ENCODE results near the gene SLC16A2.
"Not testable (repeated sequence)": the region's sequence is repeated elsewhere in the genome, so short reads cannot be mapped to it uniquely, and the experiment has no call there.

SLC16A2 gene

DNA sequence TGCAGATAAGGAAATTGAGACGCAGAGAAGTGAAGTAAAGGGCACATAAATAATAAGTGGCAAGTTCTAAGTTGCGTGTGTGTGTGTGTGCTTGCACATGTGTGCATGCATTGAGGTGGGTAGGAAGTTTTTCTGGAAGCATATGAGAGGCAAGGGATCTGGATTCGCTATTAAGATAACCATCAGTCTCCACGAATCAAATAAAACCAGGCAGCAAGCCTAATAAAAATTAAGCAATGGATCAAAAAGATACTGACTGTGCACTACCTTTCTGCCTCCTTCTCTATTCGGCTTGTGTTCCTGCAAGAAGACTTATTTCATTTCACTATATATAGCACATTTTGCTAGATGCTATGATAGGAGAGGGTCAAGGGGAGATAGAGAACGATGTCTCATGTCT lies 23.8 kb downstream of the SLC16A2 start:
- no peak for DNase-seq (ENCODE audit: low read depth, low spot score)

- DNase-seq (ENCODE audit: low read depth, low spot score) = peak; percentile 7
These were observed 25.6 kb downstream of the SLC16A2 start for GRCh38 chrX:74446876-74447275.

DNA sequence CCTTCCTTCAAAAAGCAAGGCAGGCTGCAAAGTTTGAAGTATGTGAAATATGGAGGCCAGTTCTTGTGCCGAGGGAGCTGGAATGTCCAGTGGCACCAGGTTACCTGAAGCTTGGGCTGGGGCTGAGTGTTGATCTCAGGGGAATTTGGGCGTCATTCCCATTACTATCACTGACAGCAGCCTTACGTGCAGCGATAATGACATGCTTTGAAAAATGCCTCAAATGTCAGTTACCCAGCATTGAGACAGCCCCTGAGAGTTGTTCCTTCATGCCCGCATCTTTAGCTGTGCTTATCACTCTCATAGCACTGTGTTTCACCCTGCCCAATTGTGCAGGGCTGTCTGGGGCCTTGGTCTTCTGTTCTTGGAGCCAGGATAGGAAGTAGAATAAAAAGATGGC lies 27.4 kb downstream of the SLC16A2 start:
- no peak for DNase-seq (ENCODE audit: low read depth, low spot score)

DNA sequence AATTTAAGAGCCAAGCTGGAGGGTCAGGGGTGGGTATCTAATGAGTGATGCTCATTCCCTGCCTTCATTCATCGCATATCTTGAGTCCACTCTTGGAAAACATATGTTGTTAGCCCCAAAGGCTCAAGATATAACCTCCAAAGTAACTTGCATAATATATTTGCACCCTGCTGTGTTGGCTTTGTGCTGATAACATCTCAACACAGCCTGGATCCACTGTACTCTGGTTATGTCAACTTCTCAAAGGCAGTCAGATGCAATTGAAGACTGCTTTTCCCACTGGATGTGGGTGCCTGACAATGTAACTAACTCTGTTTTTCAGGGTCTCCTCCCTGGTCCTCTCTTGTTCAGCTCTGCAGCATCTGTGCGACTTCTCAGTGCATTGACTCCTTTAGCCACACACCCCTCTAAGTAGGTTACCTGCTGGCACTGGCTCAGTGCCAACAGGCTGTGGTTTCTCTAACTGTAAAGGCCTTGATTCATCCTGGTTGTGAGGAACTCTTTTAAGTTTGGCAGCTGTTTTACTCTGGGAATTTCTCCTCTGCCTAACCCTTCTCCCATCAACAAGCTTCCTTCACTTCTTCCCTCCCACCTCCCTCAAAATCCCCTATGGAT lies 28.1 kb downstream of the SLC16A2 start:
- no peak for DNase-seq (ENCODE audit: low read depth, low spot score)

GRCh38 chrX:74449937-74450330 lies 28.6 kb downstream of the SLC16A2 start:
- DNase-seq (ENCODE audit: low read depth, low spot score) = no peak

GRCh38 chrX:74450803-74451449 lies 29.6 kb downstream of the SLC16A2 start:
- DNase-seq (ENCODE audit: low read depth, low spot score) = no peak

- DNase-seq (ENCODE audit: low read depth, low spot score) = no peak
These were observed 30.3 kb downstream of the SLC16A2 start for GRCh38 chrX:74451450-74452198.

- no peak for DNase-seq (ENCODE audit: low read depth, low spot score)
These were observed 30.8 kb downstream of the SLC16A2 start for GRCh38 chrX:74452199-74452481.

- DNase-seq (ENCODE audit: low read depth, low spot score) = no peak
These were observed 31.9 kb downstream of the SLC16A2 start for GRCh38 chrX:74453178-74453577.

DNA sequence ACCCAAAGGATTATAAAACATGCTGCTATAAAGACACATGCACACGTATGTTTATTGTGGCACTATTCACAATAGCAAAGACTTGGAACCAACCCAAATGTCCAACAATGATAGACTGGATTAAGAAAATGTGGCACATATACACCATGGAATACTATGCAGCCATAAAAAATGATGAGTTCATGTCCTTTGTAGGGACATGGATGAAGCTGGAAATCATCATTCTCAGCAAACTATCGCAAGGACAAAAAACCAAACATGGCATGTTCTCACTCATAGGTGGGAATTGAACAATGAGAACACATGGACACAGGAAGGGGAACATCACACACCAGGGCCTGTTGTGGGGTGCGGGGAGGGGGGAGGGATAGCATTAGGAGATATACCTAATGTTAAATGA lies 32.9 kb downstream of the SLC16A2 start:
- not testable (repeated sequence) for DNase-seq (ENCODE audit: low read depth, low spot score)

DNA sequence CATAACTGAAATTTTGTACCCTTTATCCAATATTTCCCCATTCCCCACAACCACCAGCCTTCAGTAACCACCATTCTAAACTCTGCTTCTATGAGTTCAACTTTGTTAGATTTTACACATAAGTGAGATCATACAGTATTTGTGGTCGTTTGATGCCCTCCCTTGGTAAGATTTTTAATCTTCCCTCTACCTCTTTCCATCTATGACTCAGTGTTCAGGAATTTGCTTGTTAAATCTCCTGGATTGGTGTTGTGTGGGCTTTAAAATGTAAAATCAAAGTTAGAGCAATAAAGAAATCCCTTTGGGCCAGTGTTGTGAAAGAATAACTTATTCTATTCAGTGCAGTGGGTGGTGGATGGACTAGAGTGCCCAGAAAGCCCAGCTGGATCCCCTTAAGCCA lies 37.4 kb downstream of the SLC16A2 start:
- DNase-seq (ENCODE audit: low read depth, low spot score) = no peak

DNA sequence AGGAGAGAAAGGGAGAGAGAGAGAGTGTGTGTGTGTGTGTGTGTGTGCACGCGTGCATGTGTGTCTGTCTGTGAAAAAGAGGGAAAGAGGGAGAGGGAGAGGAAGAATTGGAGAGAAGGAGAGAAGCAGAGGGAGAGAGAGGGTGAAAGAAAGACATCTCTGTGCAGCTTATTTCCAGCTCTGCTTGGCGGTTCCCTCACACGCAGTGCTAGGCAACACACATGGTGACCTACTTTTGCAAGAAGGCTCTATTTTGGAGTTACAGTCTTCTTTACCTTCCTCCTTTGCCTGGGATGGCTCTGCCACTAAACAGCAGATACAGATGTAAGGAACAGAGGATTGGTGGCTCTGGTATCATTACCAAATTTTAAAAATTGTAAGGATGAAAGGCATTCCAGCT lies 40.1 kb downstream of the SLC16A2 start:
- no peak for DNase-seq (ENCODE audit: low read depth, low spot score)

DNA sequence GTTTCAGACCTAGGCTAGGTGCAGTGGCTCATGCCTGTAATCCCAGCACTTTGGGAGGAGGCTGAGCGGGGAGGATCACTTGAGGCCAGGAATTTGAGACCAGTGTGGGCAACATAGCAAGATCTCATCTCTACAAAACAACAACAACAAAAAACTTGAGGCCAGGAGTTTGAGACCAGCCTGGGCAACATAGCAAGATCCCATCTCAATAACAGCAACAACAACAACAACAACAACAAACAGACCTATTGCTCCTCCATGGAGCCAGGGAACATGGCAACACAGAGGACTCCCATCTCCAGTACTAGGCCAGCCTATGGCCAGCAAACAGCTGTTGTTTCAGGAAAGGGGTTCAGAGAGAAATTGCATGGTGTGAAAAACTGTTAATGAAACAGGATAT lies 43.4 kb downstream of the SLC16A2 start:
- DNase-seq (ENCODE audit: low read depth, low spot score) = no peak

DNA sequence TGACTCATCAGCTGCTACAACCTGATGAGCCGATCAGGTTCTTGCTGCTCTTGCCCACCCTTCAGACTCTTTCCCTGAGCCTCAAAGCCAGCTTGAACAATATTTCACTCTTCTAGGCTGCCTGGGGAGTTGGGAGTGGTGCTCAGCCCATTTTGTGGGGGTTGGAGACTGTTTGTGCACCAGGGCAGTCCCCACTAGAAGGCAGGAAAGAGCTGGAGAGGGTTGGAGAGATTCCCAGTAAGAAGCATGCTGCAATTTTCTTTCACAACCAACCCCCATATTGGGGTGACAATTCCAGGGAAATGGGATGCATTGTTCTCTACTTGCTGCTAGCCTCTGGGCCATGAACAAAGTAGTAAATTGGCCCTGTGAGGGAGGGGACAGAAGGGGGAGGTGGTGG lies 44.1 kb downstream of the SLC16A2 start:
- DNase-seq (ENCODE audit: low read depth, low spot score) = no peak

- no peak for DNase-seq (ENCODE audit: low read depth, low spot score)
These were observed 46.4 kb downstream of the SLC16A2 start for GRCh38 chrX:74467656-74468055.

DNA sequence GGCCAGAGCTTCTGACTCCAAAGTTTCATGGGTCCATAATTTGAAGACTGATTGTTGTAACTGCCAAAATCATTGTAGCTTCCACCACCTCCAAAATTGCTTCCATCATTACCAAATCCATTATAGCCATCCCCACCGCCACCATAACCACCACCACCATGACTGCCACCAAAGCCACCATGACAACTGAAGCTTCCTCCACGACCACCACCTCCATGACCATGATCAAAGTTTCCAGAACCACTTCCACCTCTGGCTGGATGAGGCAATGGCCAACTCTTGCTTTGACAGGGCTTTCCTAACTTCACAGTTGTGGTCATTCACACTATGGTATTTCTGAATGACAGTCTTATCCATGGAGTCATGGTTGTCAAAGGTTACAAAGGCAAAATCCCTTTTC lies 51.8 kb downstream of the SLC16A2 start:
- not testable (repeated sequence) for DNase-seq (ENCODE audit: low read depth, low spot score)

- no peak for DNase-seq (ENCODE audit: low read depth, low spot score)
These were observed 69.0 kb downstream of the SLC16A2 start for GRCh38 chrX:74490247-74490646.

GRCh38 chrX:74492720-74493201 lies 71.5 kb downstream of the SLC16A2 start:
- DNase-seq (ENCODE audit: low read depth, low spot score) = peak; percentile 96

GRCh38 chrX:74493806-74494205 lies 72.5 kb downstream of the SLC16A2 start:
- DNase-seq (ENCODE audit: low read depth, low spot score) = peak; percentile 25

DNA sequence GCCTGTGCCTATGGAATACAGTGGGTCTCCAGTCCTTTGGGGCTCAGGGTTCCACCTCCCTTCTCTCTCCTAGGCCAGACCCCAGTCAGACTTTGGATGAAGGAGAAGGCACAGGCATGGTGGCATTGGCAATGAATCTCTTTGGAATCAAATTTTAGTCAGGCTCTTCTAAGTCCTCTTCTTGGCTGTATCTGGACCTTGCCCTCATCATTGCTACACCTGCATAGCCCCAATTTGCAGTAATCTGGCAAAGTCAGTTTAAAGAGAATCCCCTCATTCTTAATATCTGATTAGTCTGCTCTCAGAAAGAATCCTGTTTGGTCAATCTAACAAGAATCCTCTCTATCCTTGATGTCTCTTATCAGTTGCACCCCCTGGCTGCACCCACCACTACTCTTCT lies 77.6 kb downstream of the SLC16A2 start:
- no peak for DNase-seq (ENCODE audit: low read depth, low spot score)

DNA sequence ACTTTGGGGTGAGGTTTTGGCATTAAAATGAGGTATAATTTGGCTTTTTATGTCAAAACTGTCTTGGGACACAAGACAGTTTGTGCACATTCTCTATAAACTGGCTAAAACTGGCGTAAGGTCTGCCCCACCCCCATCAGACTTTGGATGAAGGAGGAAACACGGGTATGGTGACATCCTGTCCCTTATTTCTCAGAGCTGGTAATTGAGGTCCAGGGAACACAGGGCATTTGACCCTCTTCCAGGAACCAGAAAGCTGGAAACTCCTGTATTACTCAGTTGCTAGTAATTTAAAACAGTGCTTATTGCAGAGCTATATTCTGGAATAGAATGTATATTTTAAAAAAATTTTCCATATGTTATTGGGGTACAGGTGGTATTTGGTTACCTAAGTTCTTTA lies 78.8 kb downstream of the SLC16A2 start:
- no peak for DNase-seq (ENCODE audit: low read depth, low spot score)

- no peak for DNase-seq (ENCODE audit: low read depth, low spot score)
These were observed 79.3 kb downstream of the SLC16A2 start for GRCh38 chrX:74500555-74500954.

DNA sequence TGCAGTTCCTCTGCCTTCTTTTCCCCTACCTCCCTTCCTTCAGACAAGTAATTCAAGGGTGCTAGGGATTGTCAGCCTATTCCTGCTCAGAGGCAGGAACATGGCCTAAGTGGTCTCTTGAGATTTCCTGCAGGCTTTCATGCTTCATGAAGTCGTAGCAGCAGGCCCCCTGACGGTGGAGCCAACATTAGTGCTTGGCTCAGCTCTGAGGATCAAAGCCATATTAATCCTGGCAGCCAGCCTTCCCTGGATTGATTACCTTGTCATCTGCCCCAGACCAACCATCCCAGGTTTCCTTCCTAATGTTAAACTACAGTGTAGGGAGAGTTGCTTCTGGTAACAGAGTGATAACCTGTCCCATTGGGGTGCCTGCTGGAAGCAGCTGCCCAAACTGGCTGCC lies 84.1 kb downstream of the SLC16A2 start:
- DNase-seq (ENCODE audit: low read depth, low spot score) = peak; percentile 28

All from ELF-1 (cell line).